Central memory CD4-positive, alpha-beta T cell (primary cell): ENCODE measurements around the gene CACNA1G.

Source experiments
- DNase-seq: peaks from one replicate; pipeline ENCODE4 v3.0.0; 2022

Gene CACNA1G

DNA sequence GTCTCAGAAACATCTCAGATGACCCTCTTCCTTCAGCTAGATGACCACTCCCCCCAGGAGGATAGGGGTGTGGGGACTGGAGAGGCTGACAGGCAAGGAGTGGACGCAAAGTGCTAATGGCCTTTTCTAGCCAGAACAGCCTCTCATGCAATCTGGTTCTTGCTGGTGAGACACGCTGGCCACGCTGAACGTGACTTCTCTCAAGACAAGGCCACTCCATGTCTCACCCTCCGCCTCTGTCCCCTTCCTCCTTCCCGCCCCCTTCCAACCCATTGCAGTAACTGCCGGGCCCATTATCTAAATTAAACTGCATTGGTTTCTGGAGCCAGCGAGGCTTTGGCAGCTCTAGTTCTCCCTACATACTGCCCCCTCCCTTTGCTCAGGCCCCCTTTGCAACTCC, 9.5 kb downstream of the CACNA1G start:
- DNase-seq, result no peak

DNA sequence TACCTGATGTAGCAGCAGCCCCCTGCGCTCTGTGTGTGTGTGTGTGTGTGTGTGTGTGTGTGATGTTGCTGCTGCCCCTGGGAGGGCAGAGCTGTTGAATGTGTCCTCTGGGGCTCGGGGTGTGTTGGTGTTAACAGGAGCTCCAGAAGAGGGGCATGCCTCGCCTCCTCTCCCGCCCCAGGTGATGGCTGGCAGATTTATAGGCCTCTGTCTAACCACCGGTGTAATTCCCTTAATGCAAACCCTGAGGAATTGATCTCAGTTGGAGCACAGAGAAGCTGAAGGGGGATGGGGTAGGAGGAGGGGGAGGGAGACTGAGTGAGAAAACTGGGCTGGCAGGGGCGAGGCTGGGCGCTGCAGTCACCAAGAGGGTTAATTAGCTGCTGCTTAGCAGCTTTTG, 10.0 kb downstream of the CACNA1G start:
- DNase-seq, result no peak

DNA sequence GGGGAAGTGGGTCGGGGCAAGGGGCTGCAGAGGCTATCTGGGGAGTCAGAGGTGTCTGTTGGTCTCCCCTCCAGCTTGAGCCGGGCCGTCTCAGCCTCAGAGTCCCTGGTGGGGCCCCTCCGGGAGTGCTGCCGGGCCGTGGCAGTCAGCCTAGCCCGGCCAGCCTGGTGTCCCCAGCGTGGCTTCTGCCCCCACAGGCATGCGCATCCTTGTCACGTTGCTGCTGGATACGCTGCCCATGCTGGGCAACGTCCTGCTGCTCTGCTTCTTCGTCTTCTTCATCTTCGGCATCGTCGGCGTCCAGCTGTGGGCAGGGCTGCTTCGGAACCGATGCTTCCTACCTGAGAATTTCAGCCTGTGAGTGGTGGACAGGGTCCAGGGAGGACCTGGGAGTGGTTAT, 11.2 kb downstream of the CACNA1G start:
- DNase-seq, result no peak

DNA sequence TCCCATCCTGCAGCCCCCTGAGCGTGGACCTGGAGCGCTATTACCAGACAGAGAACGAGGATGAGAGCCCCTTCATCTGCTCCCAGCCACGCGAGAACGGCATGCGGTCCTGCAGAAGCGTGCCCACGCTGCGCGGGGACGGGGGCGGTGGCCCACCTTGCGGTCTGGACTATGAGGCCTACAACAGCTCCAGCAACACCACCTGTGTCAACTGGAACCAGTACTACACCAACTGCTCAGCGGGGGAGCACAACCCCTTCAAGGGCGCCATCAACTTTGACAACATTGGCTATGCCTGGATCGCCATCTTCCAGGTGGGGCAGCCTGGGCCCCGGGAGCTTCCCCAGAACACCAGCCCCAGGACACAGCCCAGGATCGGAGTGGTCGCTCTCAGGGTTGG, 12.0 kb downstream of the CACNA1G start:
- no peak for DNase-seq

DNA sequence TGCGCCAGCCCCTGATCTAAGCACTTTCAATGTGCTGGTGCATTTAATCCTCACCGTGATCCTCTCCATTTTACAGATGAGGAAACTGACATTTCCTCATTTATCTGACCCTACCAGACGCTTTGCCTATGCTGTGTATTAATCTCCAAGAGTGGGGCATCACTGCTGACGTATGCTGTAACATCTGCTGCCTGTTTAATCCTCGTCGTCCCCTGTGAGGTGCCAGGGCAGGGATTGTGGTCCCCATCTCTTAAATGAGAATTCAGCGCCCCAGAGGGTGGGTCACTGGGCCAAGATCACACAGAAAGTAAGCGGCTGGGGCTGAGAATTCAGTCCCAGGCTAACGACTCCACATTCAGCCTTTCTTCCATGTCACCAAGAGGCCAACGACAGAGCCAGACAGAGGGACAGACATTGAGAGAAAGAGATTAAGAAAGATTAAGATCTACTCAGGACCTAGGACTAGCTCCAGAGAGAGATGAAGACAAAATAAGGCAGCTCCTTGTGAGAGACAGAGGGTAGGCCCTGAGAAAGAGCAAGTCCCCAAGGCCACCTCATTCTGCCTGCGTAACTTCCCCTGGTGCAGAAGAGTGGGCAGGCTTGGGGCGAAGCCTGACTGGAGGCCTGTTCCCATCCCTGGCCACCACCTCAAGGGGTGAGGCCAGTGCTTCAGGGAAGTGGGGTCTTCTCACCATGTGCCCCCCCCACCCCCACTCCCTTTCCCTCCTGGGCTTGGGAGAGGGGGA, 13.5 kb downstream of the CACNA1G start:
- DNase-seq, result no peak

DNA sequence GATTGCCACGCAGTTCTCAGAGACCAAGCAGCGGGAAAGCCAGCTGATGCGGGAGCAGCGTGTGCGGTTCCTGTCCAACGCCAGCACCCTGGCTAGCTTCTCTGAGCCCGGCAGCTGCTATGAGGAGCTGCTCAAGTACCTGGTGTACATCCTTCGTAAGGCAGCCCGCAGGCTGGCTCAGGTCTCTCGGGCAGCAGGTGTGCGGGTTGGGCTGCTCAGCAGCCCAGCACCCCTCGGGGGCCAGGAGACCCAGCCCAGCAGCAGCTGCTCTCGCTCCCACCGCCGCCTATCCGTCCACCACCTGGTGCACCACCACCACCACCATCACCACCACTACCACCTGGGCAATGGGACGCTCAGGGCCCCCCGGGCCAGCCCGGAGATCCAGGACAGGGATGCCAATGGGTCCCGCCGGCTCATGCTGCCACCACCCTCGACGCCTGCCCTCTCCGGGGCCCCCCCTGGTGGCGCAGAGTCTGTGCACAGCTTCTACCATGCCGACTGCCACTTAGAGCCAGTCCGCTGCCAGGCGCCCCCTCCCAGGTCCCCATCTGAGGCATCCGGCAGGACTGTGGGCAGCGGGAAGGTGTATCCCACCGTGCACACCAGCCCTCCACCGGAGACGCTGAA, 15.2 kb downstream of the CACNA1G start:
- no peak for DNase-seq

DNA sequence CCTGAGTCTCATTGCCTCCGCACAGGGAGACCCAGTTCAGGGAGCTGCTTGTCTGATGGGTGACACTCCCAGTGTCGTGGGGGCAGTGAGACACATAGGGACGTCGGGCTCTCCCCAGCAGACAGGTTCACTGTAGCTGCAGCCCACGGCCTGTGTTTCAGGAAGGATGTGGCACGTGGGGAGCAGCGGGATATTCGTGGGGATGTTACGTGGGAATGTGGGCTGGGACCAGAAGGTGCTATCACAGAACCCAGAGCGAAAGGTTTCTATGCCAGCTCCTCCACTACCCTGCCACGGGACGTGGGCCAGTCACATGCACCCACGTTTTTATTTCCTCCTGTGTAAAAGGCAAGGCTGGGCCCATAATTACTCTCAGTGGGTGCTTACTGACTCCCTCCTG, 16.3 kb downstream of the CACNA1G start:
- DNase-seq, result no peak

DNA sequence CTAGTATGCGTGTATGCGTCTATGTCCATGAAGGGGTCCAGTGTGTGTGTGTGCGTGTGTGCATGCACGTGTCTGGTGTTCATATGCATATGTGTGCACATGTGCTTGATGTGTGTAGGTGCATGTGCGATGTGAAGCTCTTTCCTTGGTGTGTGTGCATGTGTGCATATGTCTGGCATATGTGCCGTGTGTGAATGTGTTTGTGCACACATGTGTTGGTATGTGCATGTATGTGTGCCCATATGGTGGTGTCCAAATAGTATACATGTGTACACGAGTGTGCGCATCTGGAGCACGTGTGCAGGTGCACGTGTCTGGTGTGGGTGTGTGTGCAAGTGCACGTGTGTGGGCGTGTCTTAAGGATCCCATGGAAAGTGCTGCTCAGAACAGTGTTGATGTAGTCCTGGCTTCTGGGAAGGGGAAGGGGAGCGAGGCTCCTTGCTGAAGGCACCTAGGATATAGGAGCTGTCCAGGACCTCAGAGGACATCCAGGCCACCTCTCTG, 17.0 kb downstream of the CACNA1G start:
- DNase-seq, result no peak

DNA sequence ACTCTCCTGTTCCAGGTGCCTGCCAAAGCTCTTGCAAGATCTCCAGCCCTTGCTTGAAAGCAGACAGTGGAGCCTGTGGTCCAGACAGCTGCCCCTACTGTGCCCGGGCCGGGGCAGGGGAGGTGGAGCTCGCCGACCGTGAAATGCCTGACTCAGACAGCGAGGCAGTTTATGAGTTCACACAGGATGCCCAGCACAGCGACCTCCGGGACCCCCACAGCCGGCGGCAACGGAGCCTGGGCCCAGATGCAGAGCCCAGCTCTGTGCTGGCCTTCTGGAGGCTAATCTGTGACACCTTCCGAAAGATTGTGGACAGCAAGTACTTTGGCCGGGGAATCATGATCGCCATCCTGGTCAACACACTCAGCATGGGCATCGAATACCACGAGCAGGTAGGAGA, 17.7 kb downstream of the CACNA1G start:
- DNase-seq, result no peak

DNA sequence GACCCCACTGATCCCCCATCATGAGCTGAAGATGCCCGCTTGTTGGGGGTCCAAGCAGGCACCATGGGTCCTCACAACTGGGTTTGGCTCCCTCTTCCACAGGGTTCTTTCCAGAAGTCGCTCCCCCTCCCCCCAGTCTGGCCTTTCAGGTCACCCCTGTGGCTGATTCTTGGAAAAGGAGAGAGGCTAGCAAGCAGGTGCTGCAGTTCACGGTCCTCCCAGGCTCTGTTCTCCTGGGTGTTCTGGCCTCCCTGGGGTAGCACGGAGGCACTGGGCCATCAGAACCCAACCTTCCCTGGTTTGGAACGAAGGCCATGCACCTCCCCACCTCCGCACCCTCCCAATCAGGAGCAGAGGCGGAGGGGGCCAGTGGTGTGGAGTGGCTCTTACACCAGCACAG, 18.9 kb downstream of the CACNA1G start:
- no peak for DNase-seq

DNA sequence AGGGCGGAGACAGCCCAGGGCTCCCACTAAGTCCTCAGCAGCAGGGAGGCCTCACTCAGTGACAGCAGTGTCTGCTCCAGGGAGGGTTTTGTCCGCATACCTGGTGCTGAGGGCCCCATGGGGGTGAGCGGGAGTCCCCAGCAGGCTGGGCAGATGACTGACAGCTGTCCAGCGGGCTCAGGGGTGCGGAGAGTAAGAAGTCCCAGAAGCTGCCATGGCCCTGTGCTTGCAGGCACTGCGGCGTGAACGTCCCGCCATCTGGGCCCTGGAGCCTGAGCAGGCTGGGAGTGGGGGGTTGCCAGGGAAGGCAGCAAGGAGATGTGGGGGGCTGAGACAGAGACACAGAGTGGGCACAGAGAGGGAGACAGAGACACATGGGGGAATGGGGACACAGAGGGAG, 20.1 kb downstream of the CACNA1G start:
- DNase-seq, result no peak

DNA sequence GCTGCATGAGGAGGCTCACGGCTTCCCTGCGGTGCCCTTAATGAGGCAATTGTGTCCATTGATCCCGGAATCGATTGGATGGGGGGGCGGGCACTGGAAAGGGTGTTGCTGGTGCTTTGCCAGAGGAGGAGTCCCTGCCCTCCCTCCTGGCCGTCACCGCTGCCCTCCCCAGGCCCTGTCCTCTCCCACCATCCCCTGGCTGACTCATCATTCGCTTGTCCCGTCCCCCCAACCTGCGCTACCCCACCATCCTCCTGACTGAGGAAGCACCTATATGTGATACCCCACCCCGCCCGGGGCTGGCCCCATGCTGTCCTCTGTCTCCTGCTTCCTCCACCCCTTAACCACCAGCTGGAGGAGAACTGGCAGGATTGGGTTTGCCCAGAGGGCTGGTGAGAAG, 20.8 kb downstream of the CACNA1G start:
- DNase-seq, result no peak

DNA sequence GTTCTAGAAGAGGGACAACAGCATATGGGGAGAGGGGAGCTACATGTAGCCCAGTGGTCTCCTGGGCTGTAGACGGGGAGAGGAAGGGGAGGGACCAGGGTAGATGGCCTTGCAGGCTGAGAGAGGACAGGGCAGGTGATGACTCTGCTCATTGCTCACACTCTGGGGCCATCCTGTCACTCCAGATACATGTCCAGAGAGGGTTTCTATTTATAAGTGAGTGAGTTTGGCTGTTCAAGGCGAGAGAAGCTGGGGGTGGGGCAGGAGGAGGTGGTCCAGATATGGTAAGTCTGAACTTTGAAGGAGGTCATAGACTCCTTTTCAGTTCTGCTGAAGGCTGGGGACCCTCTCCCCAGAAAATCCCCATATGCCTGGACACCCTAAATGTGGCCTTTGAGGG, 22.2 kb downstream of the CACNA1G start:
- DNase-seq, result no peak

DNA sequence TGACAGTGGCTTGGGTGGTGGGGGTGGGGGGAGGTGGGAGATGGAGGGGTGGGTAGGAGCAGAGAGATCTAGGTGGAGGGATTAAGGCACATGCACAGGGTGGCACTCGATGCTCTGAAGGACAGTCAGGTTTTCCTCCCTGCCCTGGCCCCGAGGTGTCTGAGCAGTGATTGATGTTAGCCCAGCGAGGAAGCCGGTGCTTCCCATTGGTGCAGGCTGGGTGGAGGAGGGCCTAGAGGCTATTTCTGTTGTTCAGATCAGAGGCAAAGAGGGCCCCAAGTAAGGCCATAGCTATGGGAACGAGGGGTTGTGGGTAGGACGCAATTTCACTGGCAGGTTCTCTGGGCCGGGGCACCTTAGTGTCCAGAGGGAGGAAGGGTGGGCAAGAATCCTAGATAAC, 23.1 kb downstream of the CACNA1G start:
- no peak for DNase-seq

DNA sequence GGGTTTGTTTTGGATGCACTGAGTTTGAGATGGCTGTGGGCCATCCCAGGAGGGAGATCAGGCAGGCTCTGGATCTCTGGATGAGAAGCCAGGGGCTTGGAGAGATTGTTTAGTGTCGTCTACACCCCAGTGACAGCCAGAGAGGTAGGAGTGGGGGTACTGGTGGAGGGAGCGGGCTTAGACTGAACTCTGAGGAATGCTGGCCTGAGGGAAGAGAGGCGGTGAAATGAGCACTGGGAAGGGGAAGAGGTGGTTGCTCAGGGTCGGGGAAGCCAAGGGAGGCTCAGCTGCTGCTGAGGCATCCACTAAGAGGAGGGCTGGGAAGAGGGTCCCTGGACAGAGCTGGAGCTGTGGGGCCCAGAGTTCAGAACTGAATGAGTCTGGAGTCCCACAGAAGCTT, 23.6 kb downstream of the CACNA1G start:
- no peak for DNase-seq

DNA sequence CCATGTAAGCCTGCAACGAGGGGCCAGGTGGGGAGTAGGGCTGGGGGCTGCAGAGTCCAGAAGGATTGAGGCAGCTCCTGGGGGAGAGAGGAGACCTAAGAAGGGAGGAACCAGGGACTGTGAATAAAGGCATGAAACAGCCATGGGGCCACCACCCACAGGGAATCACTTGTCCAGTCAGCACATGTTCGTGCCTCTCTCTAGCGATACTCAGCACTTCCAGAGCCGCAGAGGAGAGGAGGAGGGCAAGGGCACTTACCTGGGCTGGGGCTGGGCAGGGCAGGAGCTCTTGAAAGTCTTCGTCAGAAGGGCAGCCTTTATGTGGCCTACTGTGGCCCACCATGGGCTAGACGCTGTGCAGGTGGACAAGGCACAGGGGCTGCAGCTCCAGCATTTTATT, 24.2 kb downstream of the CACNA1G start:
- no peak for DNase-seq

DNA sequence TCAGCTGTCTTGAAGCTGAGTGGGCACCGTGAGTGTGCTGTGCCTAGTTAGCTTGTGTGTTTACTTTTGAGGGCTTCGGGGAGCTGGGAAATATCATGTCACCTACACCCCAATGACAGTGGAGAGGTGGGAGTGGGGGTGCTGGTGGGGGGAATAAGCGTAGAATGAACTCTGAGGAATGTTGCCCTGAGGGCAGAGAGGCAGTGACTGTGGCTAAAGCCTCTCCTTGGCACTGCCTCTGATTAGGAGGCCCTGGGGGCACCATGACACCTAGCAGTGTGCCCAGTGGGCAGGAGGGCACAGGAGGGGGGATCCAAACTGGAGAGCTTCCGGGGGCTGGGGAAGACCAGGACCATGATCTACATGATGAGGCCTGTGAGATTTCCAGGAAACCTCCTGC, 24.8 kb downstream of the CACNA1G start:
- DNase-seq, result no peak

DNA sequence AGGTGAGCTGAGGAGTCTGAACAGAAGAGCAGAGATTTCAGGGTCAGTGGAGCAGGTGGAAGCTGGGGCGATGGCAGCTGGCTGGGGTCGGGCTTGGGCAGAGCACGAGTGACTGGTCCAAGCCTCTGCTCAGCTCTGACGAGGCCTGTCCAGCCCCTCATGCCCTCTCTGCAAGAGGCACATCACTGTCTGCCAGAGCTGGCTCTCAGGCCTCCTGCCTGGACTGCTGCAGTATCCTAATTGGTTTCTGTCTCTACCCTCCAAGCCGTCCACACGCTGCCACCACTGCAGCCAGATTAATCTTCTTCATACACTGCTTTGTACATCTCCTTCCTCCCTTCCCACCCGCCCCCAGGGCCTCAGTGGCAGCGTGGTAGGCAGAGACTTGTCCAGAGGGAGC, 25.4 kb downstream of the CACNA1G start:
- no peak for DNase-seq

DNA sequence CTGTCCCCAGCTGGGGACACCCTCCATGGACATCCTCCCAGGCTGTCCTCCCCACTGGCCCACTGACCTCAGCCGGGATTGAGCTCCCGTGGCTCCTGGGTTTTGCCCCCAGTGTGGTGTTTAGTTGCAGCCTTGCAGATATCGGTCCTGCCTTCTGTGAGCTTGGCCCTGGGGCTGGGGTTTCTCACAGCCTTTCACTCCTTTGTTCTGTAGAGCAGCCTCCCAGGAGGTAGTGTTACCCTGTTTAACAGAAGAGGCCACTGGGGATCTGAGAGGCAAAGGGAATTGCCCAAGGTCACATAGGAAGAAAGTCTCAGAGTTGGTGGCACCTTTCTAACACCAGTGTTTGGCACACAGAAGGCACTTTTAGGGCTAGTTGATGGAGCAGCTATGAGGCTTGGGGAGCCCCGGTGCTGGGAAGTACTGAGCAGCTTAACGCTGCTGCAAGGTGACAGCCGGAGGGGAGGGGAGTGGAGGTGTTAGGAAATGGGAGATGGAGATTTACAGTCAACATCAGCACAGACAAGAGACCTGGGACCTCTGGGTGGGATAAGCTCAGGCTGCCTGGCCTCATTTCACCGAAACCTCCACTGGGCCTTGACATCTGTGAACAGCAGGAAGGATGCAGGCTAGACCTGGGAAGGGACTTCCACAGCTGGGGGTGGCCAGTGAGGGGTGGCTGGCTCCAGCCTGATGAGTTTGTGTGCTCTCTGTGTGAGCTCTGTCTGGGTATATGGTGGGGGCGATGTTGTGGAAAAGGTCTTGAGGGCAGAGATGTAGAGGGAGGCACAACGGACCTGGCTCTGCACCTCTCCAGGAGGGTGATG, 26.1 kb downstream of the CACNA1G start:
- DNase-seq, result no peak

DNA sequence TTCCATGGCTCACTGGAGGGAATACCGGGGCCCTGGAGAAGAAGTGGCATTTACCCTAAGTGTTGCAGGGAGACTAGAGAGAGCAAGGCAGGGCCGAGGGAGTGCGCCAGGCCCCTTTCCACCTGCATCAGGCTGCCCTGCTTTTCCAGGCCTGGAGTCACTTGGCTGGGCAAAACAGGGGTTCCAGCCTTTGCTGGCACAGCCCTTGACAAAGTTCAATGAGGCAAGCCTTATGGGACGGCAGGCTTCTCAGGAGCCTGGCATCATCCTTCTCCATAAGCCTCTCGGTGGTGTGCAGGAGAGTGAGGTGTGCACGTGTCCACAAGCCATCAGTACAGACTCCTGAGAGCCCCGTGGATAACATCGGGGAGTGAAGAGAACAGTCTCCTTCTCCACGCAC, 27.1 kb downstream of the CACNA1G start:
- DNase-seq, result no peak

DNA sequence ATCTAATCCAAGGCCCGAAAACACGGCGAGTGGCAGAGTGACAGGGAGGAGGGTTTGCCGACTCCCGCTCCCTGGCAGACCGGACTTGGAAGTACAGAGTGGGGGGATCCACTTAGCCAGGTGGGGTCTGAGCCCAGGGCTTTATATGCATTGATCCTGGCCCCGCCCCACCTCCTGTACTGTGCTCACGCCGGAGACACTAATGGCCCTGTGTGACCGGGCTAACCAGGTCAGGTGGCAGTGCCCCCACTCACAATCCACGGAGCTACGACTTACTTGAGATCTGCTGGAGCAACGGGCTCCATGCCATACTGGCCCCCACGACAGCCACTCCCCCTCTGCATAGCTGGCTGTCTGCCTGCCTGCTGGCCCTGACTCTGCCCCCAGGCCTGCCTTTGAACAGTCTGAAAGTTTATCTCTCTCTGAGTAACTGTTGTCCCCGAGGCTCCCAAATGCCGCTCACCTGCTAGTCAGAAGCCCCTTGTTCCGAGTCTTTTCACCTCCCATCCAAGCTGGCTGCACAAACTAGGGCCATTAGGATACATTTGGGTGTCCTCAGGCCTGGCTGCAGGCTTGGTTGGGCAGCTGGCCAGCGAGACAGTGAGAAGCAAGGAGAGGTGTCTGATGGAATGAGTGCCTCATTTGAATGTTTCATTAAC, 28.0 kb downstream of the CACNA1G start:
- DNase-seq, result no peak

DNA sequence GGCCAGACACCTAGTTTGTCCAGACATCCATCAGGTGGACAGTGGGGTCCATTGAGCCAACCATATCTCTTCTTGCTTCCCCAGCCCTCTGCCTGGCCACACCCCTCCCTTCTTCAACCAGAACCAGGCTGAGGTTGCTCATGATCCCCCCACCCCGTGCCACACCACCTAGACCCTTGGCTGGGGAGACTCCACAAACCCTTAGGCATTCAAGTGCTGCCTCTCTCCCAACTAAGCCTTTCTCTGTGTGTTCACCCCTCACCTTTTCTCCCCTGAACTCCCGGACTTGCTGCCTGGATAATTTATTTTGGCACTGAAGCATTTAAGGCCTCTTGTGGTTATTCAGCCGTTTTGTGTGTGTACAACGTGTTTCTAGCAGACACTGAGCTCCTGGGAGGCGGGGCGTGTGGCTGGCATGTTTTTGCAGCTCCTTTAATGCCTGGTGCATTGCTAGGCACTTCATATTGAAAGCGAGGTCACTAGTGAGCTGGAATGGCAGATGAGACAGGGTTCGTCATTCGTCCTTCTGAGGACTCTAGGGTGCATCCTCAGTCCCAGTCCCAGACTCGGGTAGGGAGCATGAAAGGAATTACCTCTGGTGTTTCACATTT, 28.7 kb downstream of the CACNA1G start:
- DNase-seq, result no peak
